Left ventricle myocardium inferior (tissue), 1 donor: Measurements from ENCODE around the gene GABRB2. TPM values are rescaled to one million over a fixed set of nuclear protein-coding genes. Genes with fewer than 3 reads are reported as not detected.

Experiments
- DNase-seq: peaks from one replicate; pipeline ENCODE4 v3.0.0-alpha.2; 2020
- H3K27ac ChIP-seq: fragments of 200-600 bp; replicated peaks from 2 replicates; pipeline ENCODE4 v1.8.0; 2021
- H3K27me3 ChIP-seq: fragments of 200-600 bp; 2 replicates; pipeline ENCODE4 v1.8.0; 2021; ENCODE audit warnings: low read depth
- H3K36me3 ChIP-seq: fragments of 200-600 bp; 2 replicates; pipeline ENCODE4 v1.8.0; 2021
- H3K4me1 ChIP-seq: fragments of 200-600 bp; 2 replicates; pipeline ENCODE4 v1.8.0; 2021
- H3K4me3 ChIP-seq: fragments of 200-600 bp; 2 replicates; pipeline ENCODE4 v1.8.0; 2021; ENCODE audit warnings: mild to moderate bottlenecking, moderate library complexity
- H3K9me3 ChIP-seq: fragments of 200-600 bp; replicated peaks from 2 replicates; pipeline ENCODE4 v1.8.0; 2021
- CTCF ChIP-seq: fragments of 200-600 bp; IDR thresholded peaks from 2 replicates; pipeline ENCODE4 v1.8.0; 2021; ENCODE audit warnings: antibody characterized with exemption, mild to moderate bottlenecking, borderline replicate concordance
- intact Hi-C: fragments of 100-400 bp; cut with micrococcal nuclease; formaldehyde crosslinking; loops from one replicate; pipeline ENCODE4 v1.11.0; 2022
- total RNA-seq: library from RNA; stranded (reverse); fragmentation: NEBNext Ultra II Directional; extraction: Animal tissue kit (Norgen Biotek cat#: 25700); gene quantifications from one replicate; pipeline ENCODE4 v1.2.1, GENCODE V29; 2021
- donor health status: DM: no; HTN: yes; CAD: no; lungs with severe emphysema.

Gene GABRB2
- total RNA-seq, 1 donor from 2014 or later, result 0.11 TPM

DNA sequence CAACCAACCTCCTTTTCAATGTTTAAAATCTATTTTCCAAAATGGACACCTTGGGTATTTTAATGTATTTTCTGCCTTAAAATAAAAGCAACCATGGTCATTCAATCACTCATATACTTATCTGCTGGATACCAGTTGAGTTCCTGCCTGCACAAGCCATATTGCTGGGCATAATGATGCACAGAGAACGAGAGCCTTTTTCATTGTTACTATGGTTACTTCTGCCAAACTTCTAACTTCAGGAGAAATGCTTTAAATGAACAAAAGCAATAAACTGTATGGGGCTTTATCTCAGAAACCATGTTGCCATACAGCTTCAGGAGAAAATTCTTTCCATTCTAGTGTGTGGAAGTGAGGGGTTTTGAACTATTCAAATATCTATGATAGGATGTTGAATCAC lies 269.5 kb downstream of the GABRB2 start:
- H3K27ac ChIP-seq, result no peak overlapping the region
- TF ChIP-seq CTCF, result no peak
- H3K4me3 ChIP-seq, result no peak overlapping the region
- DNase-seq, result no peak
- H3K4me1 ChIP-seq, result no peaks in the 10 kb centered on the region
- H3K27me3 ChIP-seq, result no peaks in the 10 kb centered on the region
- H3K36me3 ChIP-seq, result no peaks in the 10 kb centered on the region
- intact Hi-C loops, result no loop called here
- peaks cover 8% of the 10 kb centered on the region for H3K9me3 ChIP-seq

- no peak overlapping the region for H3K27ac ChIP-seq
- H3K4me1 ChIP-seq, result no peaks in the 10 kb centered on the region
- H3K4me3 ChIP-seq, result no peak overlapping the region
- DNase-seq, result no peak
- no peaks in the 10 kb centered on the region for H3K36me3 ChIP-seq
- H3K27me3 ChIP-seq, result no peaks in the 10 kb centered on the region
- TF ChIP-seq CTCF, result no peak
- peaks cover 3% of the 10 kb centered on the region for H3K9me3 ChIP-seq
- intact Hi-C loops, result no loop called here
Measured at GRCh38 chr5:161274951-161275350, 271.6 kb downstream of the GABRB2 start.

DNA sequence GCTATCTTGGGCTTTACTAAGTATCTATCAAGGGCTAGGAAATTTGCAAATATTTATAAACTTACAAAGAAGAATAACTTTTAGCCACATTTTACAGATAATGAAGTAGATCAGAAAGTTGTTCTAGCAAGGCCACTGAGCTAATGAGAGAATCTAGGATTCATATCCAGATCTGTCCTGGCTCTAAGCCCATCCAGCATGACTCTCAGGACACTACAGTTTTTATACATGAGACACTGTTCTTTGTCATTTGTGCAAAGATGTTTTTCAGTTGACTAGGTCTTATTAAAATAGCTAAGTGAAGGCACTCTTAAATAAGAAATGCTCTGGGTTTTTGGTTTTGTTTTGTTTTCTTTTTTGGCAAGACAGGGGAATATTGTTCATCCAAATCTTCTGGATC lies 273.1 kb downstream of the GABRB2 start:
- intact Hi-C loops, result no loop called here
- Histone ChIP-seq H3K27me3 (no peaks in the 10 kb centered on the region), H3K9me3 (peaks cover 4% of the 10 kb centered on the region), H3K4me3 (no peak overlapping the region), H3K4me1 (no peaks in the 10 kb centered on the region), H3K27ac (no peak overlapping the region), H3K36me3 (no peaks in the 10 kb centered on the region)
- no peak for TF ChIP-seq CTCF
- DNase-seq, result no peak

DNA sequence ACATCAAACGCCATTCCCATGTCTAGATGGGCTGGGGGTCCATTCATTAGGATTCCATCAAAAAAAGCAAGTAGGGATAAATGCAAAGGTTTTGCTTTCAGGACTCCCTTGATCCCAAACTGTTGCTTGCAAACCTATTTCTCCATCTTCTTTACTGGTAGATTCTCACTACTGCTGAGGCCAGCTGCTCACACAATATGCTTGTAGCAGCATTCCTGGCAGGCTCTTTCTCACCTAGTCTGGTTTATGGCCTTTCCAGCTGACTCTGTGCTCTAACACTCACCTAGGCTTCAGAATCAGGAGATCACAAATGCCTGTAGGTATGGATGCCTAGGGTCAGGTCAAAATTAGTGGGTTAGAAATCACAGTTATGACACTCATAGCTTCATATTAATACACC lies 274.7 kb downstream of the GABRB2 start:
- no peak for DNase-seq
- intact Hi-C loops, result no loop called here
- H3K27me3 ChIP-seq, result no peaks in the 10 kb centered on the region
- peaks cover 6% of the 10 kb centered on the region for H3K9me3 ChIP-seq
- H3K4me1 ChIP-seq, result no peaks in the 10 kb centered on the region
- H3K36me3 ChIP-seq, result no peaks in the 10 kb centered on the region
- no peak overlapping the region for H3K27ac ChIP-seq
- no peak for TF ChIP-seq CTCF
- no peak overlapping the region for H3K4me3 ChIP-seq

DNA sequence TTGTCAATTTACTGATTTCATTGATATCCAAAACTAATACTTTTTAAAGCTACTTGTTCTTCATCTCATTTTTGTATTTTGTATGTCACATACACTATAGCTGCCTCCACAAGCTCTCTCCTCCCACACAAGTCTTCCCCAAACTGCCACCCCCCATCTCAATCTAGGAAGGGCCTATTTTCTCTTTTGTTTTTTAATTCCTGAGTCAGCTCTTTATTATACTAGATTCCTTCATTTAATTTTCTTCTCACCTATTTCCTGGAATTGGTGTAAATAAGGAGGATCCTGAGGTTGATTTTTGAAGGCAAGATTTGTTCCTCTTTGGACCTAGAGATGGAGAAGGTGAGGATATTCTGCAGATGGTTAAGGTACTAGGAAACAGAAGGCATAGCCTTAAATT lies 277.4 kb downstream of the GABRB2 start:
- intact Hi-C loops, result no loop called here

More for the DNA sequence above, 277.4 kb downstream of the GABRB2 start:
- Histone ChIP-seq H3K4me1 (no peaks in the 10 kb centered on the region), H3K36me3 (no peaks in the 10 kb centered on the region), H3K27me3 (no peaks in the 10 kb centered on the region), H3K4me3 (no peak overlapping the region), H3K27ac (no peak overlapping the region), H3K9me3 (peaks cover 6% of the 10 kb centered on the region)
- TF ChIP-seq CTCF, result no peak
- DNase-seq, result no peak
